SK-N-SH treated with all-trans-retinoic acid at 6 μM for 48 hours (cell line): ENCODE measurements around the gene TWIST2.

ENCODE experiments used
- BACH2 ChIP-seq: fragments of 250-450 bp; sonication (Bioruptor Pico); IDR thresholded peaks from 2 replicates; pipeline ENCODE4 v1.9.0; 2021; ENCODE audit warnings: mild to moderate bottlenecking, borderline replicate concordance
- RARB ChIP-seq: fragments of 250-450 bp; sonication (Bioruptor Pico); IDR thresholded peaks from 2 replicates; pipeline ENCODE4 v1.8.0; 2021; ENCODE audit warnings: mild to moderate bottlenecking, moderate library complexity
- ZFP3 ChIP-seq: fragments of 250-450 bp; sonication (Bioruptor Pico); IDR thresholded peaks from 2 replicates; pipeline ENCODE4 v1.5.0; 2020; ENCODE audit warnings: mild to moderate bottlenecking, moderate library complexity
- ZNF8 ChIP-seq: fragments of 450-650 bp; formaldehyde crosslinking; IDR thresholded peaks from 2 replicates; pipeline ENCODE4 v1.5.0; 2020; ENCODE audit warnings: mild to moderate bottlenecking, moderate library complexity
- TF ChIP-seq, protein P1 (sequence below): fragments of 250-450 bp; sonication (Bioruptor Pico); IDR thresholded peaks from 2 replicates; pipeline ENCODE4 v1.8.0; 2020; ENCODE audit warnings: mild to moderate bottlenecking, moderate library complexity, borderline replicate concordance
- TF ChIP-seq, protein P2 (sequence below): fragments of 250-450 bp; sonication (Bioruptor Pico); IDR thresholded peaks from 2 replicates; pipeline ENCODE4 v1.5.0; 2020; ENCODE audit warnings: mild to moderate bottlenecking, moderate library complexity

DNA sequence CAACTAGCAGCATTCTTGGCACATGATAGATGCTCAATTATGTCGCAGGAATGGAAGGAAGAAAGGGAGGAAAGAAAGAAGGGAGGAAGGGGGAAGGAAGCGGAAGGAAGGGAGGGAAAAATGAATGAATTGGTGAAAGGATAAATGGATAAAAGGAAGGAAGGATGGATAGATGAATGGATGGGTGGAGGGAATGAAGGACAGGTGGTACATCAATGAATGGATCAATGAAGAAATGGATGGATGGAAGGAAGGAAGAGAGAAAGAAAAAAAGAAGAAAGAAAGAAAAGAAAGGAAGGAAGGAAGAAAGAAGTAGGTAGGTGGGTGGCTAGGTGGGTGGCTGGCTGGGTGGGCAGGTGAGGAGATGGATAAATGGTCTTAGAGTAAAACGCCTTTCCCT lies 56.8 kb downstream of the TWIST2 start:
- TF ChIP-seq, protein P1, sequence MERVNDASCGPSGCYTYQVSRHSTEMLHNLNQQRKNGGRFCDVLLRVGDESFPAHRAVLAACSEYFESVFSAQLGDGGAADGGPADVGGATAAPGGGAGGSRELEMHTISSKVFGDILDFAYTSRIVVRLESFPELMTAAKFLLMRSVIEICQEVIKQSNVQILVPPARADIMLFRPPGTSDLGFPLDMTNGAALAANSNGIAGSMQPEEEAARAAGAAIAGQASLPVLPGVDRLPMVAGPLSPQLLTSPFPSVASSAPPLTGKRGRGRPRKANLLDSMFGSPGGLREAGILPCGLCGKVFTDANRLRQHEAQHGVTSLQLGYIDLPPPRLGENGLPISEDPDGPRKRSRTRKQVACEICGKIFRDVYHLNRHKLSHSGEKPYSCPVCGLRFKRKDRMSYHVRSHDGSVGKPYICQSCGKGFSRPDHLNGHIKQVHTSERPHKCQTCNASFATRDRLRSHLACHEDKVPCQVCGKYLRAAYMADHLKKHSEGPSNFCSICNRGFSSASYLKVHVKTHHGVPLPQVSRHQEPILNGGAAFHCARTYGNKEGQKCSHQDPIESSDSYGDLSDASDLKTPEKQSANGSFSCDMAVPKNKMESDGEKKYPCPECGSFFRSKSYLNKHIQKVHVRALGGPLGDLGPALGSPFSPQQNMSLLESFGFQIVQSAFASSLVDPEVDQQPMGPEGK: no peak
- TF ChIP-seq RARB (CRISPR knock-in tag) (no peak), ZFP3 (no peak), BACH2 (CRISPR knock-in tag) (no peak), ZNF8 (no peak)
- TF ChIP-seq, protein P2, sequence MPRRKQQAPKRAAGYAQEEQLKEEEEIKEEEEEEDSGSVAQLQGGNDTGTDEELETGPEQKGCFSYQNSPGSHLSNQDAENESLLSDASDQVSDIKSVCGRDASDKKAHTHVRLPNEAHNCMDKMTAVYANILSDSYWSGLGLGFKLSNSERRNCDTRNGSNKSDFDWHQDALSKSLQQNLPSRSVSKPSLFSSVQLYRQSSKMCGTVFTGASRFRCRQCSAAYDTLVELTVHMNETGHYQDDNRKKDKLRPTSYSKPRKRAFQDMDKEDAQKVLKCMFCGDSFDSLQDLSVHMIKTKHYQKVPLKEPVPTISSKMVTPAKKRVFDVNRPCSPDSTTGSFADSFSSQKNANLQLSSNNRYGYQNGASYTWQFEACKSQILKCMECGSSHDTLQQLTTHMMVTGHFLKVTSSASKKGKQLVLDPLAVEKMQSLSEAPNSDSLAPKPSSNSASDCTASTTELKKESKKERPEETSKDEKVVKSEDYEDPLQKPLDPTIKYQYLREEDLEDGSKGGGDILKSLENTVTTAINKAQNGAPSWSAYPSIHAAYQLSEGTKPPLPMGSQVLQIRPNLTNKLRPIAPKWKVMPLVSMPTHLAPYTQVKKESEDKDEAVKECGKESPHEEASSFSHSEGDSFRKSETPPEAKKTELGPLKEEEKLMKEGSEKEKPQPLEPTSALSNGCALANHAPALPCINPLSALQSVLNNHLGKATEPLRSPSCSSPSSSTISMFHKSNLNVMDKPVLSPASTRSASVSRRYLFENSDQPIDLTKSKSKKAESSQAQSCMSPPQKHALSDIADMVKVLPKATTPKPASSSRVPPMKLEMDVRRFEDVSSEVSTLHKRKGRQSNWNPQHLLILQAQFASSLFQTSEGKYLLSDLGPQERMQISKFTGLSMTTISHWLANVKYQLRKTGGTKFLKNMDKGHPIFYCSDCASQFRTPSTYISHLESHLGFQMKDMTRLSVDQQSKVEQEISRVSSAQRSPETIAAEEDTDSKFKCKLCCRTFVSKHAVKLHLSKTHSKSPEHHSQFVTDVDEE (CRISPR knock-in tag): no peak
